ENCODE measurements around the gene ARHGAP26. TPM values are rescaled to one million over a fixed set of nuclear protein-coding genes. Genes with fewer than 3 reads are reported as not detected.

The ARHGAP26 gene
- total and polyA plus RNA-seq, 4 donors, result 5.4 to 52.3 (median 30.4) TPM

- ATAC-seq (ENCODE audit: insufficient read depth, low FRiP score), result no peak
- Histone ChIP-seq H3K9me3 (ENCODE audit: control insufficient read depth in 4 of 4, insufficient read depth in 3 of 4, low read length in 3 of 4) (no peaks in the 10 kb centered on the region), H3K4me1 (ENCODE audit: control insufficient read depth in 5 of 5, insufficient read depth in 5 of 5, low read length in 5 of 5) (peaks cover 4 to 19% (median 8%) of the 10 kb centered on the region in 5 donors), H3K27me3 (ENCODE audit: control insufficient read depth in 3 of 3, insufficient read depth in 3 of 3, low read length in 2 of 3) (no peaks in the 10 kb centered on the region), H3K36me3 (ENCODE audit: control insufficient read depth in 4 of 4, insufficient read depth in 4 of 4, low read length in 4 of 4) (peaks cover 0 to 6% (median 0%) of the 10 kb centered on the region in 4 donors), H3K9ac (ENCODE audit: insufficient read depth in 1 of 2, low read length in 2 of 2) (no peak overlapping the region), H3K27ac (ENCODE audit: low read depth in 1 of 2, low read length in 1 of 2) (no peak overlapping the region), H3K4me3 (no peak overlapping the region)
- TF ChIP-seq CTCF (IDR thresholded peaks at IDR 0.05; ENCODE audit: control extremely low read depth, extremely low read depth), result no peak
- DNase-seq, result no peak
- 96 to 100% methylated on average over 1 of the region's 1 CpG for WGBS, 2 donors
Measured at GRCh38 chr5:143017992-143018391, 247.8 kb downstream of the ARHGAP26 start.

- WGBS, 2 donors, result 85 to 86% methylated on average over 4 of the region's 4 CpGs
Measured at GRCh38 chr5:143019157-143019556, 249.0 kb downstream of the ARHGAP26 start.

DNA sequence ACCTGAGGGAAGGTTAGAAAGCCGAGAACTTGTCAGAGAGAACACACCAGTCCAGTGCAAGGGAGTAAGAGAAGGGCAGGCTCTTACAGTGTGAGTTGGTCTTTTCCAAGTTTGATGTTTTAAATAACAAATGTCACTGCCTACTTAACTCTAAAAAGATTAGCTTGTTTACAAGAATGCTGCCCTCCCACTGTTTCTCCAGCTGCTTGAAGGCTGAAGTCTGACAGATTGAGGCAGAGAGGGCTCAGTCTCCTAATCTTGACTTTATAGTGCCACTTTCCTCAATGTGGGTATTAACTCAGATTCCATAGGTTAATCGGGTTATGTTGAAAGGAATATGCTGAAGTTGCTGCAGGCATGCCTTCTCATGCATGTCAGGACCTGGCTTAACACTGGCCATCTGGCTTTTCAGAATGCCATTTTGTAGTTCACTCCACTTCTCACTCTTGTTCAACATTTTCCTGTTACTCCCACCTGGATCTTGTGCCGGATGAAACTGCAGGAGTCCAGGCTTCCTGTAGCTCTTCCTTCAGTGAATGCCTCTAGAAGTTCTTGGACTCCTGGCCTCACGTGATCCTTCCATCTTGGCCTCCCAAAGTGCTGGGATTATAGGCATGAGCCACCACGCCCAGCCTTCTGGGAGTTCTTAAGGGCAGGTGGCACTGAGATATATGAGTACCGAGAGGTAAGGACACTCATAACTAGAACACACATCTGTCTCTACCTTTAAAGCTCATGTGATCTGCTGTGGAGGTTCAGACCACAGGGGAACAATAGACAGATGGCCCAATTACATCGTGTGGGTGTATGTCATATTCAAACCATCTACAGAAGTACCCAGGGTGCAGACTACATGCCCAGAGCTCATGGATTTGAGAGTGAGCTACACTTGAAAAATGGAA, 249.7 kb downstream of the ARHGAP26 start:
- no peak for TF ChIP-seq CTCF (IDR thresholded peaks at IDR 0.05; ENCODE audit: control extremely low read depth, extremely low read depth)
- DNase-seq (no peak), ATAC-seq (ENCODE audit: insufficient read depth, low FRiP score) (no peak)
- no peaks in the 10 kb centered on the region for H3K36me3 ChIP-seq (ENCODE audit: control insufficient read depth in 4 of 4, insufficient read depth in 4 of 4, low read length in 4 of 4)
- 86 to 94% methylated on average over 7 of the region's 7 CpGs for WGBS, 2 donors
- H3K9ac ChIP-seq (ENCODE audit: insufficient read depth in 1 of 2, low read length in 2 of 2), result no peak overlapping the region
- H3K4me3 ChIP-seq, result no peak overlapping the region
- peaks cover 6 to 22% (median 9%) of the 10 kb centered on the region in 5 donors for H3K4me1 ChIP-seq (ENCODE audit: control insufficient read depth in 5 of 5, insufficient read depth in 5 of 5, low read length in 5 of 5)
- H3K27me3 ChIP-seq (ENCODE audit: control insufficient read depth in 3 of 3, insufficient read depth in 3 of 3, low read length in 2 of 3), result no peaks in the 10 kb centered on the region
- H3K27ac ChIP-seq (ENCODE audit: low read depth in 1 of 2, low read length in 1 of 2), result no peak overlapping the region
- H3K9me3 ChIP-seq (ENCODE audit: control insufficient read depth in 4 of 4, insufficient read depth in 3 of 4, low read length in 3 of 4), result no peaks in the 10 kb centered on the region

More at GRCh38 chr5:143019157-143019556, 249.0 kb downstream of the ARHGAP26 start:
- Histone ChIP-seq H3K36me3 (ENCODE audit: control insufficient read depth in 4 of 4, insufficient read depth in 4 of 4, low read length in 4 of 4) (peaks cover 0 to 4% (median 0%) of the 10 kb centered on the region in 4 donors), H3K27ac (ENCODE audit: low read depth in 1 of 2, low read length in 1 of 2) (no peak overlapping the region), H3K27me3 (ENCODE audit: control insufficient read depth in 3 of 3, insufficient read depth in 3 of 3, low read length in 2 of 3) (no peaks in the 10 kb centered on the region), H3K4me3 (no peak overlapping the region), H3K4me1 (ENCODE audit: control insufficient read depth in 5 of 5, insufficient read depth in 5 of 5, low read length in 5 of 5) (peaks cover 6 to 22% (median 9%) of the 10 kb centered on the region in 5 donors), H3K9ac (ENCODE audit: insufficient read depth in 1 of 2, low read length in 2 of 2) (no peak overlapping the region), H3K9me3 (ENCODE audit: control insufficient read depth in 4 of 4, insufficient read depth in 3 of 4, low read length in 3 of 4) (no peaks in the 10 kb centered on the region)
- DNase-seq (no peak), ATAC-seq (ENCODE audit: insufficient read depth, low FRiP score) (no peak)
- no peak for TF ChIP-seq CTCF (IDR thresholded peaks at IDR 0.05; ENCODE audit: control extremely low read depth, extremely low read depth)

All from lung (tissue), 12 donors.